HG03342 (cell line): ENCODE results near the gene DROSHA.
"Not testable (repeated sequence)": the region's sequence is repeated elsewhere in the genome, so short reads cannot be mapped to it uniquely, and the experiment has no call there.

Experiments used
- ATAC-seq: cut with Tn5 transposase; IDR thresholded peaks from one replicate; pipeline ENCODE4 v1.9.1; 2021; ENCODE audit warnings: mild to moderate bottlenecking, moderate library complexity; ENCODE audit not compliant: unreplicated experiment

The DROSHA gene

GRCh38 chr5:31382051-31382878 lies 149.6 kb downstream of the DROSHA start:
- no peak for ATAC-seq

GRCh38 chr5:31381299-31381698 lies 150.6 kb downstream of the DROSHA start:
- no peak for ATAC-seq

DNA sequence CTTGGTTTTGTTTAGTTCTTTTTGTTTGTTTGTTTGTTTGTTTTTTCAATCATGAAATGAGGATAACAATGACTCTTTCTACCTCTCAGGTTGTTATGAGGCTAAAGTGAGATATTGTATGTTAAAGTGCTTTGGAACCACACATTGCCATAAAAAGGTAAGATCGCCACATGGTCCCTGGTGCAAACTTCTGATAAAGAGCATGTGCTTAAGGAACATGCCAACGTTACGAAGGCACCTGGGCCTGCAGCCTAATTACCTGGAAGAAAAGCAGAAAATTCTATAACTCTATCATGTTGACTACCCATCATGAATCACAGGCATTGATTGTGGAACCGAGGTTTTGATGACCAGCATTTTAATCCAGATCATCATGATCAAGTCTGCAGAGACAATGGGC lies 151.8 kb downstream of the DROSHA start:
- no peak for ATAC-seq

DNA sequence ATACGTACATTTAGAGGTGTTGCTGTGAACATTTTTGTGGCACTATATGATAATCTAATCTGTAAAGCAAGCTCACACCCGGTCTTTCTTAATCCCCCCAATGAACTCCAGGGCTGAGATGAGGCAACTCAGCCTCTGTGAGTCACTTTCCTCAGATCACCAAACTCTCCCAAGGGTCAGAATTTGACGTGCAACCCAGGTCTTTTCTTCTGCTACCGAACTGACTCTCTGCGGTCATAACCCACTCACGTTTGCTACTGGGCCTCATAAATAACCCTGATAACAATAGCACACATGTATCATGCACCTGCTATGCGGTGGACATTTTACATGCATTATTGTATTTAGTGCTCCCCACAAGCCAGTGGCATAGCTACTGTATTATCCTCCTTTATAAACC lies 153.1 kb downstream of the DROSHA start:
- no peak for ATAC-seq

DNA sequence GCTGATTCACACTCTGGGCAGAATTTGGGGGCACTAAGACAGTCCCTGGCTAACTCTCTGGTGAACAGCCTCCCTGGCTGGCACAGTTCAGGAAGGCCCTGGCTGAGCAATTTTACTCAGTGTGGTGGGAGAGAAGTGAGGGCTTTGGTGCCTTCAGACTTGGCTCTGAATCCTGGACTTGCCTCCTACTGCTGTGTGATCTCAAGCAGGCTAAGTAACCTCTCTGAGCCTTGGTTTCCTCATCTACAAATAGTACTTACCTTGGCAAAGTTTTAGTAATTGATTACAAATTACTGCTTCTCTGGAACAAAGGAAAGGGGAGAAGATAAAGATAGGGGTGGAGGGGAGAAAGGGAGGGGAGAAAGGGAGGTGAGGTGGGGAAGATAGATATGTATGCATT lies 153.8 kb downstream of the DROSHA start:
- ATAC-seq, result no peak

GRCh38 chr5:31377274-31377946 lies 154.5 kb downstream of the DROSHA start:
- no peak for ATAC-seq

DNA sequence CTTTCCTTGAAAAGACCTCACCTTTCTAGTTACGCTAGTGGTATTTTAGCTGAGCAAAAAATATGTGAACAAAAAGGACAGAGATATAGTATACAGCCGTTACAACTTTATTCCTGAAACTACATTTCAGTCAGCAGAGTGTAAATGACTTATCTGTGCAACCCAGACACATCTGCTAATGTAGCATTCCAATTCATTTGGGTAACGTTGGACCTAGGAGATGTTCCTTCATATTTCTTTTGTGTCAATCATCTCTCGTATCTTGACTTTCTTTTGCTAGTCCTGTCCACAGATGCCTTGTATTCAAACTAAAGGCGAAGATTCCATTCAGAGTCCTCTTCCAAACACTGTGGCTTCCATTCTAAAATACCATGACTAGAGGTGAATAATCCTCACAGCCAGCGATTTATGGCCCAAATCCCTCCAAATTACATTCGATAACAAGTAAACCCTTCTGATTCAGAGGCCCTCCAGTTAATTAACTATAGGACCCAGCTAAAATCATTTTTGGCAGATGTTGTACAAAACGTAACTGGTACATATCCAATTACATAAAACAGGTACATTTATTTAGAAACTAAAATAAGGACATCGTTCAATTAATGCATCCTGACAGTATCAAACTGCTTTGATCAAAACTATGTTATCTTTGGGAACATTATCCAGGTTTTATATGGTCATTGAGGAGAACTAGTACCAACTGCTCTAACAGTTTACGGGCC lies 155.7 kb downstream of the DROSHA start:
- no peak for ATAC-seq

GRCh38 chr5:31372124-31372523 lies 159.8 kb downstream of the DROSHA start:
- ATAC-seq, result no peak

DNA sequence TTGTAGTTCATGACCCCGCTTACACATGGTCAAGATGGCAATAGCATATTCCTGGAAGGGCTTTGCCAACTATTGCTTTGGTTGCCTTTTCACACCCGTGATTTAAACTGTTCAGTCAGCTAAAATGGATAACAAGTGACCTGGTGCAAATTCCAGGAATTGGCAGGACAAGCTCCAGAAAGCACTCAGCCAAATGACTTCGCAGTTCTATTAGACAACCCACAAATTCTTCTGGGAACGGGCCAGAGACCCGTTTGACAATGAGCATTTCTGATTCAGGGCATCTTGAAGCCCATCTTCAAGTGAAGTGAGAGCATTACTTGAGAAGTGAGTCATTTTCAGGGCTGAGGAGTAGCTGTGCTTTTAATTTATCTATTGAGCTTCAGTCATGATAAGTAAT lies 165.0 kb downstream of the DROSHA start:
- no peak for ATAC-seq

DNA sequence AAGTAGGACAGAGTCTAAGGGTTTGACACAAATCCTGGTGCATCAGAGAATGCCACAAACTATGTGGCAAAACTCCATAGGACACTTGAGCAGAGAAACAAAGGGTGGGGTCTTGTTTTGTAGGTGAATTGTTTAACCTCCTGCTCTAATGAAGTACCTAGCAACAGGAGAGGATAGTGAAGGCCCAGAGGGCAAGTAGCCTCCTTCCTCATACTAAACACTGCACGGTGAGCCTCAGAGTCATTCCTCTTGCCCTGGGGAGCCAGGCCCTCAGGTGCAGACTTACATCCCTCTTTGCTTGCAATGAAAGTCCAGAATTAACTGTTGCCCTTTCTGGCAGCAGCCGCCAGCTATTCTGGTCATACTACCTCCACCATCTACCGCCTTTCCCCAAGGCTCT lies 166.1 kb downstream of the DROSHA start:
- no peak for ATAC-seq

DNA sequence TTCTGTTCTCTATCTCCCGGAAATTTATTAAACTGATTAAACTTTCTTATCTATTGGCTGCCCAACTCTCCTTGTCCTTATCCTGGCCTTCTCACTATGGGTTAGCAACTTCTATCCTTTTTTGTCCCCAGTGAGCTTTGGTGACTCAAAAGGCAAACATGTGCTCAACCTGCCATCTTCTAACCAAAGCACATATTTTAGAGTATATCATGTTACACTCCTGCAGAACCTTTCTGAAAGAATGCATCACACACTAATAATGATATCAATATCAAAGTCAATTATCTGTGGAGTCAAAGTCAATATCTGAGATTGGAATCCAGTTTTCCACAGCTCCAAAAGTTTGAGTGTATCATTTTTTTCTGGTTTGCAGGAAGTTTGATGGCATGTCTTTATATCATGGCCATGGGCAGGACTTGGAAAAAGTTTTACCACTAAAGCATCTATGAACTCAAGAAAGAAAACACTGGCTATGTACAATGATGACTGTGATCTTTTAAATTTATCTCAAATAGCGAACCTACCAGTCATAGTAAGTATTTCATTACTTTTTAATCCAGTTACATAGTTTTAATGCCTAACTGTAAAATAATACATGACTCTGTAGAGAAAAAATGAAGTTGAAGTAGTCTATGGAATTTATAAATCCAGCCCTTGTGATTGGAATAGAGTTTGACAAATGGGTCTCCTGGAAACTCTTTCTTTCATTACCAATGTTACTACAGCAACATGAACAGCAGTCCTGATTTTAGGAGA lies 166.8 kb downstream of the DROSHA start:
- no peak for ATAC-seq

DNA sequence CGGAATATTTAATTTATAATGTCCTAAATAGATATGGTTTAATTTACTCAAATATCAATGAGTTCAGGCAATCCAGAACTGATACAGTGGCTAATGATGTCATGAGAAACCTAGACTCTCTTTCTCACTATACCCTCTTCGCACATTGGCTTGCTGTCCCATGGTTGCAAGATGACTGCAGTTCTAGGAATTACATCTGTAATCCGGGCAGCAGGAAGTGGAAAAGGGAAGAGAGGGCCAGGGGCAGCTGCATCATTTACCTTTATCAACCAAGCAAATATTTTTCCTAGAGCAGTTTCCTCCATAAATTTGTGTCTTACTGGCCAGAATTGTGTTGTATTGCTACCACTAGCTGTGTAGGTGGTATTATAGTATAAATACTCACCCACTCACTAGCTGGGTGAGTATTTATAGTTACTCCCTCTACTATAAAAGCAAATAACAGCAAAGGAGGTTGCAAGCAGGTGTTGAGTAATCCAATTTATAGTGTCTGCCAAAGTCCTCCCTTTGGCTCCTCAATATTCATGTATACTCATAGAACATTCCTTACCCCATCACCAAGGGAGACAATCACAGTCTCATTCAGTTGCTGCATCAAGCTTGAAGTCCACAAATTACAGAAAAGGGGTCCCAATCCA lies 168.8 kb downstream of the DROSHA start:
- no peak for ATAC-seq

DNA sequence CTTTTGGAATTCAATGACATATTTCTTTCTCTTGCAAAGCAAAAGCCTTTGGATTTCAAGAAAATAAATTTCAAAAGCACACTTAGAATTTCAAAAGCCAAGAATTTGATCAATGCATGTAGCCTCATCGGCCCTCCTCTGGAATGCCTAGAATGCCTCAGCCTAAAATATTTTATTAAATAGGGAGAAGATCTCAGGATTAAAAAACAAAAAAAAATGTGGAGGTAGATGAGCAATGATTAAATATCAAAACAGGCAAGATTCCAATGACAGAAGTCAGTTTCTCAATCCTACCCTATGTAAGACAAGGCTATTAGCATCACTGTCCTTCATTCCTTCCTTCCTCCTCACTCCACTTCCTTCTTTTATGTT lies 169.4 kb downstream of the DROSHA start:
- ATAC-seq, result no peak

- ATAC-seq, result not testable (repeated sequence)
Observed at GRCh38 chr5:31361704-31362528, 170.0 kb downstream of the DROSHA start.

GRCh38 chr5:31361234-31361633 lies 170.7 kb downstream of the DROSHA start:
- no peak for ATAC-seq

- no peak for ATAC-seq
Observed at GRCh38 chr5:31359839-31360238, 172.1 kb downstream of the DROSHA start.

GRCh38 chr5:31357038-31357437 lies 174.9 kb downstream of the DROSHA start:
- ATAC-seq, result no peak

DNA sequence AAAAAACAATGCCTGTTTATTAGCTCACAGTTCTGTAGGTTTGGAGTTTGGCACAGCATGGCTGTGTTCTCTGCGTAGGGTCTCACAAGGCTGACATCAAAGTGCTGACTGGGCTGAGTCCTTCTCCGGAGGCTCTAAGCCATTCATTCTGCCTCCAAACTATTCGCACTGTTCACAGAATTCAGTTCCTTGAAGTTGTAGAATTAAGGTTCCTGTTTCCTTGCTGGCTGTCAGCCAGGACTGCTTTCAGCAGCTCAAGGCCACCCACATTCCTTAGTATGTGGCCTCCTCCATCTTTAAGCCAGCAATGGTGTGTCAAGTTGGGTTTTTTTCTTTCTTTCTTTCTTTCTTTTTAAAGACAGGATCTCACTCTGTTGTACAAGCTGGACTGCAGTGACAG lies 176.6 kb downstream of the DROSHA start:
- no peak for ATAC-seq
